ENCODE results near the gene RNF19B. TPM values are rescaled to one million over a fixed set of nuclear protein-coding genes. Genes with fewer than 3 reads are reported as not detected.

The RNF19B gene
- total RNA-seq, 4 donors from 2014 or later: 13.9 to 22.9 (median 17.2) TPM

DNA sequence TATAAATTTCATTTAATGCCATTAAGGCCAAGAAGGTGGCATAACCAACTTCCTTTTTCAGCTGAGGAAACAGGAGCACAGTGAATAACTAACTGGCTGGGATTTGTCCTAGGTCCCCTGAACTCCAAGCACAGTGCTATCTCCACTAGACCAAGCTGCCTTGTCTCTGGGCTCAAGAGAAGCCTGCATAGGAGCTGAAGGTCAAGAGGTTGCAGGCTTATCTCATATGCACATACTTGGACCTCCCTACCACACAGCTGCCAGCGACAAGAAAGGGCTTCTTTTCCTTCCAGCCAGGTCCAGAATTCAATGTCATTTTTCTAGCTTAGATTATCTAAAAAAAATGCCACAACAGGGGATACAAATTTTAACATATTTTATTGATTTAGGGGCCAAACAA is 45.0 kb upstream of the RNF19B start:
- TF ChIP-seq EP300 (IDR thresholded peaks at IDR 0.05): no peak
- no peak for TF ChIP-seq POLR2A (IDR thresholded peaks at IDR 0.05)
- TF ChIP-seq, protein P1, sequence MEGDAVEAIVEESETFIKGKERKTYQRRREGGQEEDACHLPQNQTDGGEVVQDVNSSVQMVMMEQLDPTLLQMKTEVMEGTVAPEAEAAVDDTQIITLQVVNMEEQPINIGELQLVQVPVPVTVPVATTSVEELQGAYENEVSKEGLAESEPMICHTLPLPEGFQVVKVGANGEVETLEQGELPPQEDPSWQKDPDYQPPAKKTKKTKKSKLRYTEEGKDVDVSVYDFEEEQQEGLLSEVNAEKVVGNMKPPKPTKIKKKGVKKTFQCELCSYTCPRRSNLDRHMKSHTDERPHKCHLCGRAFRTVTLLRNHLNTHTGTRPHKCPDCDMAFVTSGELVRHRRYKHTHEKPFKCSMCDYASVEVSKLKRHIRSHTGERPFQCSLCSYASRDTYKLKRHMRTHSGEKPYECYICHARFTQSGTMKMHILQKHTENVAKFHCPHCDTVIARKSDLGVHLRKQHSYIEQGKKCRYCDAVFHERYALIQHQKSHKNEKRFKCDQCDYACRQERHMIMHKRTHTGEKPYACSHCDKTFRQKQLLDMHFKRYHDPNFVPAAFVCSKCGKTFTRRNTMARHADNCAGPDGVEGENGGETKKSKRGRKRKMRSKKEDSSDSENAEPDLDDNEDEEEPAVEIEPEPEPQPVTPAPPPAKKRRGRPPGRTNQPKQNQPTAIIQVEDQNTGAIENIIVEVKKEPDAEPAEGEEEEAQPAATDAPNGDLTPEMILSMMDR (IDR thresholded peaks at IDR 0.05): no peak
- Histone ChIP-seq H3K27me3 (no peaks in the 10 kb centered on the region), H3K36me3 (peaks cover 0 to 52% (median 5%) of the 10 kb centered on the region in 3 donors), H3K27ac (peak overlapping the region in 2 of 4 donors; percentile 90 to 93), H3K9me3 (no peaks in the 10 kb centered on the region), H3K4me3 (no peak overlapping the region), H3K4me1 (peaks cover 2 to 64% (median 31%) of the 10 kb centered on the region in 4 donors)
- no peak for DNase-seq (ENCODE audit: low spot score in 2 of 2)
- 44 to 61% methylated on average over 1 of the region's 1 CpG for WGBS, 2 donors

DNA sequence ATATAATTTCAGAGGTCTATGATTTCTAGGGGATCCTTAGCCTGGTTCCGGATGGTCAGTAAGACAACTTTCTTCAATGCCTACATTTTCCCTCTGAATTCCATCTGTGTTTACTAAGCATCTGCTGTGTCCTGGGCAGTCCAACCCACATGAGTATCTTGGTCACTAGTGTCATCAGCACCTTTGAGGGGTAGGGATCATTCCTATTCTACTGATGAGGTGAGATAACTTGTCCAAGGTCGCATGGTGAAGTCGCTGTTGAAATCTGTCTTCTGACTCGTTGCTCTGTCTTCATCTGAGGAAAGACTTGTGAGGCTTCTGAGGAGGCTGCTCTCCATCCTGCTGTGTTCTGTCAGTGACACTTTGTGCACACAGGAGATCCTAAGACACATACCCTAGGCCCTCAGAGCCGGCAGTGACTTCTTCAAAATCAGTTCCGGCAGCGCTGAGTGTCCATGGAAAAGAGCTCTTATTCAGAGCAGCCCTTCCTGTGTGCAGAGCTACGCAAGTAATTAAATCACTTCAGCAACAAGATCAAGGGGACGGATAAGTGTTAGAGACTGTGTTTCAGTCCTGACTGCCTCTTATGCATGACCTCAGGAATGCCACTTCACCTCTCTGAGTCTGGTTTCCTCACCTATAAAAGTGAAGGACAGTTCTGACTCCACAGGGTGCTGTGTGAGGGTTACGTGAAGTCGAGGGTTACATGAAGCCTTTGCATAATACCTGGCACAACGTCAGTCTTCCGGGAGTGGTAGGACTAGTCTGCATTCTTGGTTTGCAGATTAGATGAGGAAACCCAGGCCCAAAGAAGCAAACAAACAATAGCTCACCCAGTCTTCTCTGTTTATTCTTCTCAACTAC is 43.7 kb upstream of the RNF19B start:
- H3K9me3 ChIP-seq: no peaks in the 10 kb centered on the region
- H3K4me1 ChIP-seq: peaks cover 2 to 64% (median 31%) of the 10 kb centered on the region in 4 donors
- DNase-seq (ENCODE audit: low spot score in 2 of 2): no peak
- TF ChIP-seq POLR2A (IDR thresholded peaks at IDR 0.05) (no peak), EP300 (IDR thresholded peaks at IDR 0.05) (no peak)
- TF ChIP-seq, protein P1 (IDR thresholded peaks at IDR 0.05): no peak
- H3K27ac ChIP-seq: no peak overlapping the region
- H3K36me3 ChIP-seq: peaks cover 0 to 39% (median 5%) of the 10 kb centered on the region in 3 donors
- WGBS, 2 donors: 82 to 89% methylated on average over 13 of the region's 13 CpGs
- no peak overlapping the region for H3K4me3 ChIP-seq
- no peaks in the 10 kb centered on the region for H3K27me3 ChIP-seq

DNA sequence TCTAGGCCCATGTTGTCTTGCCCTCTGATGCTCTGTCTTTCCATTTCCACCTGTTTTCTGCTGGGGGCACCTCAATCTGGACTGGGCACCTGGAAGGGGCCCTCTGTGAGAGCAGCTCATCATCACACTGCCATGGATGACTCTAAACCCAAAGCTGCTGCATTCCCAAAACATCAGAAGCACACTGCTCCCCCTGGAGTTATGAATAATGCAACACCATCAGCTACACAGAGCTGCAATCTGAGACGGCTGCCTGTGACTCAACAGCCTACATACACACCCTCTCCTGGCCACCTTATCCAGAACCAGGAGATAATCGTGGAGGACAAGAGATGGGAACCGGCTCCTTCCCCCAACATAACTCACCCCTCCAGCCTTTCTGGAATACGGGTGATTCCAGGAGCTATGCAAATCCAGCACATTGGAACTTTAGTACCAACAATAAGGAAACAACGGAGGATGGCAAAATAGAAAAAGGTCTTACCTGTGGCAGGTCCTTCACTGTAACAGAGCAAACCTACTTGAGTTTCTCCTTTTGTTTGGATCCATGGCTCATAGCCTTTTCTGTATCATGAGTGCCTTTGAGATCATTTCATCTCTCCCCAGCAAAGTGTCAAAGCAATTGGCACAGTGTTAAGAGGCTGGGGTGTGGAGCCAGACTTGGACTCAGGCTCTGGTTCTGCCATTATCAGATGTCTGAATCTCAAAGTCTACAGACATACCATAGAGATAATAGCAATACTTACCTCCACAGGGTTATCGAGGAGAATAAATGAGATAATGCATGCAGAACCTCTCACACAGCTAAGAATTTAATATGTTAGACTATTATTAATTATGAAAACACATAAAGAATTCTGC is 42.8 kb upstream of the RNF19B start:
- DNase-seq (ENCODE audit: low spot score in 2 of 2): peak in 1 of 2 donors; percentile 36
- Histone ChIP-seq H3K4me3 (no peak overlapping the region), H3K9me3 (no peaks in the 10 kb centered on the region), H3K27ac (no peak overlapping the region), H3K4me1 (peaks cover 2 to 57% (median 30%) of the 10 kb centered on the region in 4 donors), H3K27me3 (no peaks in the 10 kb centered on the region), H3K36me3 (peaks cover 0 to 30% (median 0%) of the 10 kb centered on the region in 3 donors)
- 61 to 75% methylated on average over 6 of the region's 6 CpGs for WGBS, 2 donors
- no peak for TF ChIP-seq POLR2A (IDR thresholded peaks at IDR 0.05)
- TF ChIP-seq, protein P1 (IDR thresholded peaks at IDR 0.05): peak in 4 of 5 experiments; percentile 20 to 49 (median 34)

DNA sequence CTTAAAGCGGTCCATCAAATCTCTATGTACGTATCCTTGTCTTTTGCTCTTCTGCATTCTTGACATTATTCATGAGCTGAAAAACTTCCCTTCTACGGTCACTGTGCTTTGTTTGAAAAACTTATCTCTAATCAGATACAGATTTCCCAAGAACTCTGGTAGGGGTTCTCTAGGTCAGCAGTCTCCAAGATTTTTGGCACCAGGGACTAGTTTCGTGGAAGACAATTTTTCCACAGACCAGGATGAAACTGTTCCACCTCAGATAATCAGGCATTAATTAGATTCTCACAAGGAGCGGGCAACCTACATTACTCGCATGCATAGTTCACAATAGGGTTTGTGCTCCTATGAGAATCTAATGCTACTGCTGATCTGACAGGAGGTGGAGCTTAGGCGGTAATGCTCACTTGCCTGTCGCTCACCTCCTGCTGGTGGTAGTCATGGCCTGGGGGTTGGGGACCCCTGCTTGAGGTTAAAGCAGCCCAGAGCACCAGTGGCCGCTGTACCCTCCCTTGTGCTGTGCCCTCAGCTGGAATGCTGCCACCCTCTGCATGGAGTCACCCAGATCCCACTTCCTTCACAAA is 41.3 kb upstream of the RNF19B start:
- DNase-seq (ENCODE audit: low spot score in 2 of 2): no peak
- H3K4me3 ChIP-seq: no peak overlapping the region
- peaks cover 2 to 42% (median 18%) of the 10 kb centered on the region in 4 donors for H3K4me1 ChIP-seq
- peak overlapping the region in 1 of 4 donors; percentile 28 for H3K27ac ChIP-seq
- no peak for TF ChIP-seq EP300 (IDR thresholded peaks at IDR 0.05)
- TF ChIP-seq, protein P1 (IDR thresholded peaks at IDR 0.05): no peak
- TF ChIP-seq POLR2A (IDR thresholded peaks at IDR 0.05): no peak
- 46 to 58% methylated on average over 9 of the region's 9 CpGs for WGBS, 2 donors
- peaks cover 0 to 27% (median 0%) of the 10 kb centered on the region in 3 donors for H3K36me3 ChIP-seq
- no peaks in the 10 kb centered on the region for H3K27me3 ChIP-seq
- no peaks in the 10 kb centered on the region for H3K9me3 ChIP-seq

Data from tibial nerve (tissue), 4 donors.